ENCODE measurements around the gene CISTR. TPM values are rescaled to one million over a fixed set of nuclear protein-coding genes. Genes with fewer than 3 reads are reported as not detected.
"Not testable (repeated sequence)": the region's sequence is repeated elsewhere in the genome, so short reads cannot be mapped to it uniquely, and the experiment has no call there.

Gene CISTR
- 1 to 10 TPM; 1.4 to 1.9 TPM for total RNA-seq
- long read RNA-seq, result 0 reads

DNA sequence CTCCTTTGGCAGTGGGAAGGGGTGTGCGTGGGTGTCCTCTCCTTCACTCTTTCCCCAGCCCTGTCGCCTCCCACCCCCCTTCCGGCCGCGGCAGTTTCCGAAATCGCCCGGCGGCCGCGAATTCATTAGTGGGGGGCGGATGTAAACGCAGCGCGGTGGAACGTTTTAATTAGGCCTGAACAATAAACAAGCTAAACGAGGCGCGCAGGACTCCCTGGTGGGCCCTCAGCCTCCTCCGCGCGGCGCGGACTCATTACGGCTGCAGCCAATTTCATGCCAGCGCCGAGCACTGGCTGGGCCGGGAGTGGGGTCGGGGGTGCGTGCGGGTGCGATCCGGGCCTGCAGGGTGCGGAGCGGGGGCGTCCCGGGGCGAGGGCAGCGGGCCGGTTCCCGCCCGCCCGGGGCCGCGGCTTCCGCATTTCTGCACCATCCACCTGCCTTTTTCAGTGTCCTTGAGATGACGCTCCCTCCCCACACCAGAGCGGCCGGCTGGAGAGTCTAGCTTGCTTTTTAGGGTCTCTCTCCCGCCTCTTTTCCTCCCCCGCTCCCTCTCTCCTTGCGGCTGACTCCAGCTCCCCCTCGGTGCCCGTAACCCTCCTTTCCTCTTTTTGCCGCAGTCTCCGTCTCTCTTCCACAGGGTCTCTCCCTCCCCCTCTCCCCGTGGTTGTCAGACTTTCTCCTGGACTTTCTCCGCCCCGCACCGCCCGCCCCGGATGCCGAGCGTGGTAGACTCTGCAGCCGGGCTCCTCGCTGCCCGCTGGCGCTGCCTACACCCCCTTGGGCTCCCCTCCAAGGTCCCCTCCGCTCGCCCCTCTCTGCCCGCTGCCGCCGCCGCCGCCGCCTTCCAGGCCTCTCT, at the start of gene CISTR:
TSS of gene CISTR (minus strand) at position 644 of the 856 bp plus-strand sequence.
- ATAC-seq (peak; percentile 47 to 56), DNase-seq (peak; percentile 41)
- intact Hi-C loops (cut with DNase I), result no loop called here

DNA sequence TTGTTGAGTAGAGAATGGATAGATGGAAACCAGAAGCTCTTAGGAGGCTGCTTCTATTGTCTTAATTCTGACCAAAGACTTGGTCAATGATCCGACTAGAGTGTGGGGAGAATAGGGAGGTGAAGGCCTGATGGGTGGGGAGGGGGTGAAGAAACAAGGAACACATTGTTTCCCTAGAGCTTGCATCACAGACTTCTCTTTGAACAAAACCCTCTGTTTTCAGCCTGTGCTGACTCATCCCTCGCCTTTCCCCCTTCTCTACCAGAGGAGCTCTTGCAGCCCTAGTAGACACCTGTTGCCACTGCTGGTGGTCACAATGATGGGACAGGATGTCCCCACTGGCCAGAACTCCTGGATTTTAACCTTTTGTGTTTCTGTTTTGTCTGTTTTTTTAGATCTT, 46.8 kb upstream of the CISTR start:
- ATAC-seq (no peak), DNase-seq (no peak)
- intact Hi-C loops (cut with DNase I), result no loop called here

DNA sequence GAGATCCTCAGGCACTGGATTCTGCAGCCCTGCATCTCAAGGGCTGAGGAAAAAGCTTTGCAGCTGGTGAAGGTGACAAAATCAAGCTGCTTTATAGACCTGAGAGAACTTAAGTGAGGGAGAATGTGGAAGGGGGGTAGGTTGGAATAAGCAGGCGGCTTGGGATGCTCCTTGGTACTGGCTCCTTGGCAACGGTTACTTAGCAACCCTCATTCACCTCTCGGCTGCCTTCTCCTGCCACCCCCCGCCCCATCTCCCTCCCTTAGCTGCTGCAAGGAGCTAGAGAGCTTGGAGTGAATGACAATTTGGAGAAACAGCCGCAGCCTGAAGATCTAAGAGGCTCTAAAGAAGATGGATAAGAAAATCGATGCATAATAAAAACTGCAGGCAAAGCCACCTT, 44.1 kb upstream of the CISTR start:
- ATAC-seq, result no peak
- intact Hi-C loops (cut with DNase I), result no loop called here
- DNase-seq, result no peak

DNA sequence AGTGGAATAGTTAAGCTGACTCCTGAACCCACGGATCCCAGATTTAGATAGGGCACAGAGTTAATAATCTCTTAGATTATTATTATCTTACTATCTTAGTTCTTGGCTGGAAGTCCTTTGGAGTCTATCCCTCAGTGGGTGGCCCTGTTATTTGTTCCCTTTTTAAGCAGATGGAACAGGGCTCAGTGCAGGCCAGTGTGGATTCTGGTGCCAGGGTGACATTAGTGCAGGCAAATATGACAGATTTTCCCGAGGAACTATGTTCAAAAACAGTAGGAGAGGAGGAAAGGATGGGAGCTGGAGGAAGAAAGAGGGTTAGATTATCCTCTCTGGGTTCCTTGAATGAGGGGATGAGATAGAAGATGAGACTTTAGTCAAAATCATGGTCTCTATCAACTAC, 41.4 kb upstream of the CISTR start:
- ATAC-seq (no peak), DNase-seq (no peak)
- intact Hi-C loops (cut with DNase I), result no loop called here

DNA sequence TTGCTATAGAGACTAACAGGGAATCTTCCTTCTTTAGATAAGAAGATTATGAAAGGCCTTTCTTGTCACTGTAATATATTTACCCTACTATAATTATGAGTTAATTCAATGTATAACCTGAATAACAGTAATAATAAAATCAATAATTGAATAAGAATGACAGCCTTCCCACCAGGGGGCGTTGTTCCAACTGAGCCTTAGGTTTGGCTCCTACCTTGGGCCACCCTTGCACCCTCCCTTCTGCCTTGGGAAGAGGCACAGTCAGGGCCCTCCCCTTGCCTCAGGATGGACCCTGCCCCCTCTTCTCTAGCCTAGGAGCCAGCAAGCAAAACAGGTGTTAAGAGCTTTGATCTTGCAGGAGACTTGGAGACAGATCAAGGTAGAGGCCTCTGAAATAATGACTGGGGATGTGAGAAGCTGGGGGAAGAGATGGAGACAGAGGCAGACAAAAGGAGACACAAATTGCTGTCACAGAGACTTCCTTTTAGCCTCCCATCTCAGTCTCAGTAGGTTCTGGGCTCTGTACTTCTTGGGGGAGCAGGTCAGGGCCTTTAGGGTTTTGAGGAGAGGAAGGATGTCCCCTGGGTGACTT, 40.1 kb upstream of the CISTR start:
- intact Hi-C loops (cut with DNase I), result no loop called here
- DNase-seq, result no peak
- ATAC-seq, result no peak

DNA sequence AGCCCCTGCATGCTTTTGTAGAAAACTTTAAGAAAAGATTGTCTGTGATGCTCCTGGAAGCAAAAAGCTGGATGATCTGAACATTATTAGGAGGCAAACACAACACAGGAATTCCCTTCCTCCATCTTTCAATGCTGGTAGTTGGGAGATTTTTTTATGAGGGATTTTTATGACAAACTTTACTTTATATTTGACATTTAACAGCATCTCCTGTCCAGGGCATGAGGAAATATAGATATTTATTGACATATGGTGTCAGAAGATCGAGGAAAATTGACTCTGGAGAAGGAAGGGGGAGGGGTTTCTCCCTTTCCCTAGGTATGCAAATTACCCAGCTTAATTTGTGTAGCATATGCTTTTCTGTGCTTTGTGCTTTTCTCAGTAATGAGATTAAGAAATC, 37.8 kb upstream of the CISTR start:
- intact Hi-C loops (cut with DNase I), result no loop called here
- no peak for ATAC-seq
- no peak for DNase-seq

DNA sequence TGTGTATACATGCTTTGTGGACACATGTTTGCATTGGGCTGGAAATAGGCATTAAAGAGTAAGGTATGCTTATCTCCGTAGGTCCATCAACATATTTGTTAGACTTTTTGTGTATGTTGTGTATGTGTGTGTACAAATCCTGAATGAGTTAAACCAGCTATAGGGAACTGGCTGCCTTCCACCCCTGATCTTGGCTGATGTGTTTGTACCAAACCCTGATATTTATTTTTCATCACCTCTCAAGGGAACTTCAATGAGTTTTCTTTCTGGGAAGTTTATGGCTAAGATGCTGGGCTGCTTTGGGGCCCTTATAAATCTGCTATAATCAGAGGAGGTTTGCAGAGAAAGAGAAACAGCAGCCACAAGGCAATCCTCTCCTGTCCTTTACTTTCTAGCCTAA, 37.1 kb upstream of the CISTR start:
- ATAC-seq, result no peak
- no peak for DNase-seq
- intact Hi-C loops (cut with DNase I), result no loop called here

DNA sequence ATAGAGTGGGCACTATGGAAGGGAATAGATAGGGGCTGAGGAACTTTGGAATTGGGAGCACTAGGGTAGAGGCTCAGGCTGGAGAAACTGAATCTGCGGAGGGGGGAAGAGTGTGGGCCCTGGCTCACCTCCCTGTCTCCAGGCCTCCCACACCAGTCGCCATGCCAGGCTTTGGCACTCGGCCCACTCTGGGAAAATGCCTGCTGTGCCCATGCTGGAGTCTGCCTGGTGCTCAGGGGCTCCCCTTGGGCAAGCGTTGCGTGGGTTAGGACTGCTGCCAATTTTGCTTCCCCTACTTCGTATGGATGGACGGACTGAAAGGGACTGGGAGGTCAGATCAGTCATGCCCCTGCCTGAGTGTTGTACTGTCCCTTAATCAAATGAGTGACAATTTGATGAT, 34.6 kb upstream of the CISTR start:
- intact Hi-C loops (cut with DNase I), result no loop called here
- ATAC-seq, result no peak

DNA sequence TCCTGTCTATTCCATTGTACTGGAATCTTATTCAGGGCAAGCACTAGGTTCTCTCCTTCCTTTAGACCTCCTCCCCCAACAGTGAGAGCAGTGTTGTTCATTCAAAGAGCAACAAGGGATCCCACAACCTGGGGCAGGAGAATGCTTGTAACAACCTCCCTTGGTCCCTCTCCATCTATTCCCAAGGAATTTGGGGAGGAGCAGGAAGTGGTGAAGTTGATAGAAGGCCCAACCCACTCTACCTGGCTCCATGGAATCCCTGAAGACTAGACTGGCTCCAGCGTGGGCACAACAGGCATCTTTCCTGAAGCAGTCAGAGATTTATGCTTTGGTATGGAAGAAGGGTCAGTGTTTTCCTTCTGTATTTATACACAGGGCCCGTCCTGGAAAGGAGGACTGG, 33.4 kb upstream of the CISTR start:
- intact Hi-C loops (cut with DNase I), result no loop called here
- no peak for DNase-seq
- ATAC-seq, result no peak

More for the DNA sequence above, 34.6 kb upstream of the CISTR start:
- DNase-seq, result no peak

DNA sequence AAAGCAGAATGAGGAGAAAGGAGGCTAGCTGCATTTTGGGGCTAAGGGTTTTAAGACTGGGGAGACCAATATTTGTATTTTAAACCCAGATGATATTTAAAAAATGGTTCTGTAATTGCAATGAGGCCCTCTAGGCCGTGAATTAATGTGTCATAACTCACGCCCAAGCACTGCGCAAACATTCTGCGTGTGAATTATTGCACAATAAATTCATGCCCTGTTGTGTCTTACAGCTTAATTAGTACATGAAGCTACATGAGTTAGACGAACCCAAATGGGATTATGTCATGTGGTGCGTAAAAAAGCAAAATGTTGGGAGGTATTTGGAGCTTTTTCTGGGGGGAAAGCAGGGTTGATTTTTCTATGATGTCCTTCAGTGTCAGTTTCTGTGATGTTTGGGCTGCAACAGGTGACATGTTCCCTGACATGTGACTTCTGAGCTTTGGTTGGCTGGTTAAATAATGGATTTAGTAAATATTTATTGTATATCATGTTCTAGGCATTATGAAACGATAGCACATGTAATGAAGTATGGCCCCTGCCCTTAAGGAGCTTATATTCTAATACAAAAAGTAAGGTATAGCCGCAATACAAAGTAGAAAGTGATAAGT, 30.4 kb upstream of the CISTR start:
- intact Hi-C loops (cut with DNase I), result no loop called here
- ATAC-seq (no peak), DNase-seq (no peak)

DNA sequence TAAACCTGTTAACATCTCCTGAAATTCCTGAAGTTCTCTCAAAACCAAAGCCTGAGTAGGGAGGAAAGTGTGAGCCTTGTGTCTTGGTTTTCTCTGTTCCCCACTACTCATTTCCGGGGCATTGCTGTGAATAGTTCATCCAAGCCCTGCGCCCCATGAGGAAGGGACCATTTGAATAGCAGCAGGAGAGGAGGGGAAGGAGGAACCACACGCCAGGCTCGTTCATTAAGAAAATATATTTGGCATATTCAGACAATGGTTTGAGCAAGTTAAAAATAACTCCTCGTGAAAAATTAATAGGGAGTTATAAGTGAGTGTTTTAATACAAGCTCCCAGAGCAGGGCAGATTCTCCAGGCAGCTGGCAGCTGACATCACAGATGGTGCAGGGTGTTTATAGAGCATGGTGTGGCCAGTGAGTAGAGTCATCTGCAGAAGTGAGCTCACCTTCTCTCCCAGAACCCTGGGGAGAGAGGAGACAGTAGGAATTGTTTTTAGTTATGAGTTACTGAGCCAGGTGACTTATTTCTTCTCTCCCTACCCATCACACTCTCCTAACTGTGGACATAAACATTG, 29.5 kb upstream of the CISTR start:
- DNase-seq, result no peak
- no peak for ATAC-seq
- intact Hi-C loops (cut with DNase I), result no loop called here

DNA sequence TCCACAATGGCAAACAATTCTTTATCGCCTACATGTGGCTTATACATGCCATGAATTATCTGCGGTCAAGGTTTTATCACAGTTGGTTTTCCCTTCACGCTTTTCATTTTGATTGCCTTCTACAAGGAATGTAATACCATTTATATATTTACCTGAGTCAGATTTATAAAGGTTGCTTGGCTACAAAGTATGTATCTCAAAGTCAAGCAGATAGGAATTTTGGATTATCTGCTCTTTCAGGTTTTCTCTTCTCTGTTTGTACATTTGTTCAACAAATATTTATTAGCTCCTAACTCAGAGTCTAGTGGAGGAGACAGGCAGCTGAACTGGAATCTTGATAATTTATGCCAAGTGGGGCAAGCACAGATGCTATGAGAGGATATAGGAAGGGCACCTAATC, 28.5 kb upstream of the CISTR start:
- DNase-seq, result no peak
- intact Hi-C loops (cut with DNase I), result no loop called here
- ATAC-seq, result no peak

DNA sequence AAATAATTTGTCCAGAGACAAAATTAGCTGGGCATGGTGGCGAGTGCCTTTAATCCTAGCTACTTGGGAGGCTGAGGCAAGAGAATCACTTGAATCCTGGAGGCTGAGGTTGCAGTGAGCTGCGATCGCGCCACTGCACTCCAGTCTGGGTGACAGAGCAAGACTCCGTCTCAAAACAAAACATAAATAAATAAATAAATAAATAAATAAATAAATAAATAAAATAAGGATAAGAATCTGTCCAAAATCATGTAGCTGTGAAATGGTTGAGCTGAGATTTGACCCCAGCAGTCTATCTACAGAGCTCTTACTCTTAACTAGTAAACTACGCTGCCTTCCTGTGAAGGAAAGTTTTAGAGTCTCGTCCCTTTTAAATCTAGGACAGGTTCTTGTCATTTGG, 27.9 kb upstream of the CISTR start:
- intact Hi-C loops (cut with DNase I); ATAC-seq: not testable (repeated sequence)

DNA sequence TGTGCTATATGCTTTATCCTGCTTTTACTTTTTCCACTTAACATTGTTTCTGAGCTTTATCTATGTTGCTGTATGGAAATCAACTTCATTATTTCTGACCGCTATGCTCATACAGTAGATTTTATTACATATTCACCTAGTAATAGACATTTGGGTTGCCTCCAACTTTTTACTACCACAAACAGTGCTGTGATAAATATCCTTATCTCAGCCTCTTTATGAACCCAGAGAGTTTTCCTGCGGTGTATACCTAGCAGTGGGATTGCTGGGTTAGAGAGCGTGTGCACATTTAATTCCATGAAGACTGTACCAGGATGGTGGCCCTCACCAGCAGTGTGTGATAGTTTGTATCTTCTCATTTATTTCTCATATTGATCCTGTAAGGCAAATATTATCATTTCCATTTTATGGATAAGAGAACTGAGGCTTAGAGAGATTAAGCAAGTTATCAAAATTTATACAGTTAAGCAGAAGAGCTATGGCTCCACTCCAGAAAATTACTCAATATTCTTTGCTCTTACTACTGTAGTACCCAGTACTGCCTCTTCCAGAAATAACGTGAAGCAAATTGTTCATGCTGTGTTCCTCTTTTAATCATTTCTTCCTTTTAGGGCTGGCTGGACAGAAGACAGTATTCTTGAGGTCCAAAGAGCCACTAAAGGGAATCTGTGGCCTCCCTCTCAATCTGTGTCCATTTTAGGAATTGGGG, 26.3 kb upstream of the CISTR start:
- DNase-seq (no peak), ATAC-seq (no peak)
- intact Hi-C loops (cut with DNase I), result no loop called here

More for the DNA sequence above, 27.9 kb upstream of the CISTR start:
- DNase-seq, result not testable (repeated sequence)

DNA sequence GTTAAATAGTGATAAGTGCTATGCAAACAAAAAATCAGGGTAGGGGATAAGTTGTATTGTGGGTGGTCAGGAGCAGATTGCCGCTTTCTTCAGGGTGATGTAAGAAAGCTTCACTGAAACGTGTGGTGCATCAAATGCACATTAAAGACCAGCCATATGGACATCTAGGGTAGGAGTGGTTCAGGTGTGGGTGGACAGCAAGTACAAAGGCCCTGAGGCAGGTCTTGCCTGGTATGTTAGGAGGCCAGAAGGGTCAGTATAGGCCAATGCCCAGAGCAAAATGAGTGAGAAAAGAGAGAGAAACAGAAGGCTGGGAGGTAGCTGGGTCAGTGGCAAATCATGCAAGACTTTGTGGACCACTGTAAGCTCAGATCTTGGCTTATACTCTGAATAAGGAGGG, 25.6 kb upstream of the CISTR start:
- intact Hi-C loops (cut with DNase I), result no loop called here
- DNase-seq (no peak), ATAC-seq (no peak)

DNA sequence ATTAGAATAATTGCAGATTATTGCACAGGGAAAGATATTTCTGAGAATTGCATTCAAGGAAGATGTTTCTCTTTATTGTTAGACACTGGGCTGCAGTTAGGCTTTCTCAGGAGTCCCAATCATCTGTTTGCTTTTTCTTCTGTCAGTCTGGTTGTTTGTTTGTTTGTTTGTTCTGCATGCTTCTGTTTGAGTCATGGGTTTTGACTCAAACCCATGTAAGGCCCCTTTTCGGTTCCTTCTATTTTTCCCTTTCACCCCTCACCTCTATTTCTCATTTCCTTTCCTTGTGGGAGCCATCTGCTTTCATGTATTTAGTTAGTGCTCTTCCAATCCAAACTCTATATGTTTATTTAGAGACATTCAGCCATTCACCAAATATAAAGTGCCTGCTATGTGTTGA, 25.1 kb upstream of the CISTR start:
- intact Hi-C loops (cut with DNase I), result no loop called here
- no peak for DNase-seq
- no peak for ATAC-seq

DNA sequence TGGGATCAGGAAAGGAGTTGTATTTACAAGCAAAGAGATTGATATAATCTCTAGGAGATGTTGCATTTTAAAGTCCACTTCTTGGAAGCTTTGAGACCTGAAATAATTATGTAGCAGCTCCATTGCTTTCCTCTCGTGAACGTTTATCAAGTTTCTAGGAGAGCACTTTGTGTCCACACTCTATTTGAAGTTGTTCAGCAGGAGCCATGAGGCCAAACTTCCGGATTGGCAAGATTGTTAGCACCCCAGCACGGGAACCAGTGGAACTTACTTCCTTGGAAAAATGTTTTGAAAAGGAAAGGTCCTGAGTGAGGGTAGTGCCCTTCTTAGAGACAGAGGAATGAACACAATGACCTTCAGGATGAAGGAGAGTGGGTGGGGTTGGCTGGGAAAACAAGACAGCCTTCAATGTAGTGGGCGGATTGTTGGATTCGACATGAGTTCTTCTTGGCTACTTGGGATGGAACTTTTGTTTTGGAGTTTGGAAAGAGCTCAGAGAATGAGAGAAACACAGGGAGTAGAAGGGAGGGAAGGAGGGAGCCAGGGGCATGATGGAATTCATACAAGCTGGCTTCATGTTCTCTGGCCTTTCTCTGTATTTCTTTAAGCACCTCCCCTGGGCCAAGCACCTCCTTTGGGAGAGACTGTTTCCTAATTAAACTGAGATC, 23.8 kb upstream of the CISTR start:
- ATAC-seq (peak; percentile 79 to 94), DNase-seq (peak; percentile 46)
- intact Hi-C loops (cut with DNase I), result no loop called here

DNA sequence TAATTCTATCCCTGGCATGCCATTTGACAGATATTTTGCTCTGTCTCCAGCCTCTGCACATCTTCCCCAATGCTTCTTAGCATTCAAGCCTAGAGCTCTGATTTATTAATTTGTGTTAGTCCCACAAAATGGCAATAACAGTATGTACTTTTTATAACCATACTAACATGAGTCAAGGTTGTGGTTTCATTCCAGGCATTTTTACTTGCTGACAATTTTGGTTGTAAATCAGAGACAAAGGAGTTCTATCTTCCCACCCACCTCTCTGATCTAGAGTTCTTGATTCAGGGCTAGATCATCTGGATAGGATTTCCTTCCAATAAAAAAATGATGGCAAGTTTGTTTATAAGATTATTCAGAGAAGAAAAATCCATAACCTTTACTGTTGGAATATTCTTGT, 18.5 kb upstream of the CISTR start:
- no peak for ATAC-seq
- intact Hi-C loops (cut with DNase I), result no loop called here
- no peak for DNase-seq

DNA sequence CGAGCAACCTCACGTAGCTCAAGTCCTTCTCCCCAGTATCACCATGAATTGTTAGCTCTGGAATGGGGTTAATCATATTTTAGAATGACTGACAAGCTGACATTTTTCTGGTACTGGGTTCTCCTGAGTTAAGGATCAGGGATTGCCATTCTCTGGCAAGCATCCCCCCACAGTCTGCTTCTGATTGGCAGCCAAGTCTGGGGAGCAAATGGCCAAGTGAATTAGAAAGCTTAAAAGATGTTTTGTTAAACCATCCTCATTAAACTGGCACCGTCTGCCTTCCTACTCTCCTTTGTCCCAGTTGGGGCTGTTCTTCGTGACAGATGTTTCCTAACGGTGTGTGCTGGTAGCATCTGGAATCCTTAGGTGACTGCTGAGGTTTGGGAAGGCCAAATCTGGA, 17.2 kb upstream of the CISTR start:
- ATAC-seq, result no peak
- no peak for DNase-seq
- intact Hi-C loops (cut with DNase I), result no loop called here
